SK-N-SH (cell line): ENCODE measurements around the gene UCHL5. TPM values are rescaled to one million over a fixed set of nuclear protein-coding genes. Genes with fewer than 3 reads are reported as not detected.

Experiments used
- CTCF ChIA-PET: fragments of 300-600, 350-600 bp; formaldehyde crosslinking; extraction: SDS; loops from one replicate; lab custom pipeline; 2021; lab: Yijun Ruan, JAX
- POLR2A ChIA-PET: fragments of 350-600 bp; sonication (Branson Sonifier 250); formaldehyde crosslinking; extraction: SDS; loops from one replicate; lab custom pipeline; 2020; ENCODE audit warnings: antibody characterized with exemption, inconsistent platforms; lab: Yijun Ruan, JAX
- DNase-seq: peaks from one replicate; pipeline ENCODE4 v3.0.0; 2012
- H2AFZ ChIP-seq: fragments of 200-600 bp; sonication (generic); 2 replicates; pipeline ENCODE4 v1.8.1; 2016; ENCODE audit warnings: antibody characterized with exemption, mild to moderate bottlenecking, low read depth
- H3F3A ChIP-seq: fragments of 200-600 bp; sonication (generic); replicated peaks from 2 replicates; pipeline ENCODE3; 2016; ENCODE audit warnings: antibody characterized with exemption, mild to moderate bottlenecking; ENCODE audit not compliant: insufficient read depth
- H3K27ac ChIP-seq, 2 experiments: fragments of 200-500 bp in 1 of 2; fragments of 200-600 bp in 1 of 2; sonication (Bioruptor generic) in 1 of 2; sonication (generic), shearing (Covaris generic) in 1 of 2; 2 replicates each; pipeline versions ENCODE4 v1.5.1 to v1.6.1; 2014 to 2016; ENCODE audit warnings: low read depth in 2 of 2, inconsistent platforms in 1 of 2, low read length in 1 of 2, mild to moderate bottlenecking in 1 of 2, mixed read lengths in 1 of 2
- H3K27me3 ChIP-seq: fragments of 200-600 bp; sonication (generic), shearing (Covaris generic); 2 replicates; pipeline ENCODE4 v1.6.1; 2016; ENCODE audit warnings: mixed run types; ENCODE audit not compliant: insufficient read depth
- H3K36me3 ChIP-seq, 2 experiments: fragments of 200-500 bp in 1 of 2; fragments of 200-600 bp in 1 of 2; sonication (Bioruptor generic) in 1 of 2; sonication (generic) in 1 of 2; replicated peaks in 1 of 2; 2 replicates each; pipeline versions ENCODE3 to v1.5.1; 2014 to 2016; ENCODE audit warnings: low read length in 1 of 2, mild to moderate bottlenecking in 1 of 2; ENCODE audit not compliant: insufficient read depth in 2 of 2, control insufficient read depth in 1 of 2
- H3K4me1 ChIP-seq, 2 experiments: fragments of 200-500 bp in 1 of 2; fragments of 200-600 bp in 1 of 2; sonication (Bioruptor generic) in 1 of 2; sonication (generic), shearing (Covaris generic) in 1 of 2; 2 replicates each; pipeline versions ENCODE4 v1.5.1 to v1.6.1; 2014 to 2016; ENCODE audit warnings: low read depth in 1 of 2, low read length in 1 of 2, mixed run types in 1 of 2; ENCODE audit not compliant: insufficient read depth in 2 of 2, control insufficient read depth in 1 of 2
- H3K4me2 ChIP-seq: fragments of 200-600 bp; sonication (generic), shearing (Covaris generic); 2 replicates; pipeline ENCODE4 v1.6.1; 2017; ENCODE audit warnings: mixed run types
- H3K4me3 ChIP-seq, 2 experiments: fragments of 200-500 bp in 1 of 2; fragments of 200-600 bp in 1 of 2; sonication (Bioruptor generic) in 1 of 2; sonication (generic), shearing (Covaris generic) in 1 of 2; 2 replicates each; pipeline versions ENCODE4 v1.5.1 to v1.8.1; 2014 to 2016; ENCODE audit warnings: low read depth in 2 of 2, inconsistent platforms in 1 of 2, low read length in 1 of 2, mild to moderate bottlenecking in 1 of 2, mixed read lengths in 1 of 2, moderate library complexity in 1 of 2
- H3K79me2 ChIP-seq: fragments of 200-600 bp; sonication (generic); 2 replicates; pipeline ENCODE4 v1.8.1; 2017; ENCODE audit warnings: mild to moderate bottlenecking; ENCODE audit not compliant: insufficient read depth
- H3K9ac ChIP-seq: fragments of 200-600 bp; sonication (generic); 2 replicates; pipeline ENCODE4 v1.6.1; 2017; ENCODE audit warnings: mixed run types
- H3K9me2 ChIP-seq: fragments of 200-600 bp; sonication (generic); 2 replicates; pipeline ENCODE4 v1.6.1; 2017; ENCODE audit warnings: mixed run types
- H3K9me3 ChIP-seq: fragments of 200-600 bp; sonication (generic); 2 replicates; pipeline ENCODE4 v1.6.1; 2017; ENCODE audit warnings: mixed run types, mild to moderate bottlenecking, moderate library complexity
- H4K20me1 ChIP-seq: fragments of 200-600 bp; sonication (generic); 2 replicates; pipeline ENCODE4 v1.6.1; 2017; ENCODE audit warnings: mild to moderate bottlenecking, mixed run types; ENCODE audit not compliant: insufficient read depth
- CHD2 ChIP-seq: fragments of 150-350 bp; IDR thresholded peaks from 2 replicates; pipeline ENCODE4 v1.6.1; 2018; ENCODE audit warnings: low read length; ENCODE audit not compliant: partially characterized antibody
- EP300 ChIP-seq, 2 experiments: IDR thresholded peaks; 2 replicates each; pipeline versions ENCODE4 v1.4.0 to v1.6.1; 2012; ENCODE audit warnings: borderline replicate concordance in 1 of 2, low read depth in 1 of 2, low read length in 1 of 2
- EZH2phosphoT487 ChIP-seq: fragments of 200-600 bp; sonication (generic); IDR thresholded peaks from 2 replicates; pipeline ENCODE4 v1.6.1; 2017; ENCODE audit warnings: low read depth, mixed run types, mild to moderate bottlenecking, antibody characterized with exemption, moderate library complexity, borderline replicate concordance
- FOXJ3 ChIP-seq: sonication (generic); formaldehyde crosslinking; IDR thresholded peaks from 2 replicates; pipeline ENCODE4 v1.5.1; 2020; ENCODE audit warnings: mild to moderate bottlenecking, missing genetic modification reagents
- GABPA ChIP-seq: IDR thresholded peaks from 2 replicates; pipeline ENCODE4 v1.4.0; 2012; ENCODE audit warnings: low read depth, mild to moderate bottlenecking
- MEF2A ChIP-seq: IDR thresholded peaks from 2 replicates; pipeline ENCODE4 v1.4.0; 2012; ENCODE audit warnings: low read depth, borderline replicate concordance
- MXI1 ChIP-seq: IDR thresholded peaks from 2 replicates; pipeline ENCODE4 v1.6.1; 2012; ENCODE audit warnings: mild to moderate bottlenecking, low read depth, low read length, improper control_type of control experiment
- POLR2AphosphoS5 ChIP-seq: IDR thresholded peaks from 2 replicates; pipeline ENCODE4 v1.6.1; 2012; ENCODE audit warnings: low read depth, low read length
- RCOR1 ChIP-seq: fragments of 150-350 bp; IDR thresholded peaks from 2 replicates; pipeline ENCODE4 v1.6.1; 2017; ENCODE audit warnings: antibody characterized with exemption, low read length
- RXRA ChIP-seq: IDR thresholded peaks from 2 replicates; pipeline ENCODE4 v1.4.0; 2012; ENCODE audit warnings: low read depth, mild to moderate bottlenecking, borderline replicate concordance
- SMC3 ChIP-seq: IDR thresholded peaks from 2 replicates; pipeline ENCODE4 v1.6.1; 2012; ENCODE audit warnings: low read depth, low read length, improper control_type of control experiment
- TAF1 ChIP-seq: IDR thresholded peaks from 2 replicates; pipeline ENCODE4 v1.6.1; 2012; ENCODE audit warnings: low read depth, mild to moderate bottlenecking, low read length, moderate library complexity, borderline replicate concordance
- TCF12 ChIP-seq: IDR thresholded peaks from 2 replicates; pipeline ENCODE4 v1.4.0; 2012
- TEAD4 ChIP-seq: IDR thresholded peaks from 2 replicates; pipeline ENCODE4 v1.4.0; 2012; ENCODE audit warnings: mild to moderate bottlenecking, borderline replicate concordance; ENCODE audit not compliant: insufficient read depth
- YY1 ChIP-seq: IDR thresholded peaks from 2 replicates; pipeline ENCODE4 v1.4.0; 2012; ENCODE audit warnings: low read depth, mild to moderate bottlenecking
- WGBS: methylation state at CpG from one replicate; pipeline ENCODE4 v1.1.6; 2017; ENCODE audit warnings: low lambda C conversion rate; 5-methylcytosine and 5-hydroxymethylcytosine counted together
- polyA plus RNA-seq, 3 experiments: library from polyadenylated mRNA; depleted of rRNA; stranded (reverse); fragments of >200 nt; gene quantifications; 2 replicates each; pipeline ENCODE4 v1.2.3, GENCODE V29; 2012
- TF ChIP-seq, protein P1 (sequence below): IDR thresholded peaks from 2 replicates; pipeline ENCODE4 v1.4.0; 2012; ENCODE audit warnings: low read depth
- TF ChIP-seq, protein P2 (sequence below): IDR thresholded peaks from 2 replicates; pipeline ENCODE4 v1.4.0; 2012; ENCODE audit warnings: low read depth, borderline replicate concordance
- TF ChIP-seq, protein P3 (sequence below): fragments of 150-350 bp; IDR thresholded peaks from 2 replicates; pipeline ENCODE4 v1.6.1; 2017; ENCODE audit warnings: antibody characterized with exemption, low read length, low read depth, borderline replicate concordance
- TF ChIP-seq, protein P4 (sequence below): fragments of 200-600 bp; sonication (generic); IDR thresholded peaks from 2 replicates; pipeline ENCODE4 v1.6.1; 2017; ENCODE audit warnings: antibody characterized with exemption, mild to moderate bottlenecking, moderate library complexity
- TF ChIP-seq, protein P5 (sequence below): IDR thresholded peaks from 2 replicates; pipeline ENCODE4 v1.4.0; 2012; ENCODE audit warnings: low read depth, borderline replicate concordance

Gene UCHL5
- polyA plus RNA-seq, 1 of the 3 experiments (the other 2 are of a cell fraction): 14.9 TPM

DNA sequence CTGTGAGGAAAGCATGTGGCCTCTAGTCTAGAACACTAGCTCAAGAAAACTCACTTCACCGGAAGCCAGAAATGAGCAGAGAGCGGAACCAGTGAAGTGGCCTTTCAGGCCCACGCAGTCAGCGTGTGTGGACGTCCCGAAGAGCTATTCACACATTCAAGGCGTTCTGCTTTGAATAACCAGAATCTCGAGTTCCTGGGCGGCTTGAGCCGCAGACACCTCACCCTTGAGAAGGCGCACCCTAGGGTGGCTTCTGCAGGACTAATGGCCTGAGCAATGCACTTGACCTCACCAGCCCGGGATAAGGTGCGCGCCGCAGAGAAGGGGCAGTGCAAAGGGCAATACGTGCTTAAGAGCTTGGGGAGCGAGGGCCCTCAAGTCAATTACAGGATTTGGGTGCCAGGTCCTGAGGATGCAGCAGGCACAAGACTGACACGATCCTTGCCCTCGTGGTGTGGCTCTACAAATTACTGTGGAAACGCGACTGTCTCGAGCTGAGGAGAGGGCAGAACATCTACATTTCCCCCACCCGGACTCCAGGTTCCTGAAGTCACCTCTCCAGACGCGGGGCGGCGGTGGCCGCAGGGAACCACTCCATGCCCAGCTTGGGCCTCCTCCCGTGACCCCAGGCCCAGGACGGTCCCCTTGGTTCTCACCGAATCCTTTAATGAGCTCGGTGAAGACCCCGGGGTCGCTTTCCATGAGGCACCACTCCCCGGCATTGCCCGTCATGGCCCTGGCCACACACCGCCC lies 455 bp downstream of the UCHL5 start:
- Histone ChIP-seq H3K9me3 (no peaks in the 10 kb centered on the region), H3F3A (peaks cover 14% of the 10 kb centered on the region), H3K27me3 (no peaks in the 10 kb centered on the region), H3K79me2 (peaks cover 89% of the 10 kb centered on the region), H3K4me3 (peak overlapping the region; percentile 85 to 99), H3K9me2 (no peaks in the 10 kb centered on the region), H3K4me1 (peaks cover 19 to 20% of the 10 kb centered on the region in 2 experiments; a peak in 3 of 4 replicates), H3K27ac (peak overlapping the region; percentile 98 to 99), H2AFZ (peak overlapping the region; percentile 7; the same call in 1 of the 2 replicates), H3K36me3 (peaks cover 14 to 16% of the 10 kb centered on the region in 2 experiments), H4K20me1 (peaks cover 20% of the 10 kb centered on the region), H3K9ac (peak overlapping the region; percentile 98), H3K4me2 (peak overlapping the region; percentile 91)
- DNase-seq: peak; percentile 26
- CTCF ChIA-PET: interaction anchor here (0.7 to 2.5 kb wide), 6 partner anchors 11 to 585 kb away, joined by 3 to 10 read pairs (median 4); partner anchors contain the start of gene CDC73
- POLR2A ChIA-PET: interaction anchor here (1.0 to 1.3 kb wide), 2 partner anchors 47 to 63 kb away, joined by 4 to 5 read pairs; partner anchors contain the start of genes CDC73 and GLRX2
- no peak; the same call in 1 of the 2 replicates for TF ChIP-seq MXI1
- TF ChIP-seq TEAD4: no peak
- TF ChIP-seq, protein P1, sequence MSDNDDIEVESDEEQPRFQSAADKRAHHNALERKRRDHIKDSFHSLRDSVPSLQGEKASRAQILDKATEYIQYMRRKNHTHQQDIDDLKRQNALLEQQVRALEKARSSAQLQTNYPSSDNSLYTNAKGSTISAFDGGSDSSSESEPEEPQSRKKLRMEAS: peak; percentile 78
- TF ChIP-seq EP300 (IDR thresholded peaks at IDR 0.05; ENCODE audit: borderline replicate concordance in 1 of 2, low read depth in 1 of 2, low read length in 1 of 2): no peak
- TF ChIP-seq GABPA: peak; percentile 27; the same call in 1 of the 2 replicates
- TF ChIP-seq CHD2: no peak
- no peak for TF ChIP-seq SMC3
- TF ChIP-seq POLR2AphosphoS5: no peak
- no peak for TF ChIP-seq RCOR1
- no peak for TF ChIP-seq TAF1
- no peak for TF ChIP-seq RXRA
- TF ChIP-seq, protein P2, sequence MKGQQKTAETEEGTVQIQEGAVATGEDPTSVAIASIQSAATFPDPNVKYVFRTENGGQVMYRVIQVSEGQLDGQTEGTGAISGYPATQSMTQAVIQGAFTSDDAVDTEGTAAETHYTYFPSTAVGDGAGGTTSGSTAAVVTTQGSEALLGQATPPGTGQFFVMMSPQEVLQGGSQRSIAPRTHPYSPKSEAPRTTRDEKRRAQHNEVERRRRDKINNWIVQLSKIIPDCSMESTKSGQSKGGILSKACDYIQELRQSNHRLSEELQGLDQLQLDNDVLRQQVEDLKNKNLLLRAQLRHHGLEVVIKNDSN: no peak
- TF ChIP-seq EZH2phosphoT487: no peak
- 3% methylated on average over 26 of the region's 37 CpGs for WGBS

DNA sequence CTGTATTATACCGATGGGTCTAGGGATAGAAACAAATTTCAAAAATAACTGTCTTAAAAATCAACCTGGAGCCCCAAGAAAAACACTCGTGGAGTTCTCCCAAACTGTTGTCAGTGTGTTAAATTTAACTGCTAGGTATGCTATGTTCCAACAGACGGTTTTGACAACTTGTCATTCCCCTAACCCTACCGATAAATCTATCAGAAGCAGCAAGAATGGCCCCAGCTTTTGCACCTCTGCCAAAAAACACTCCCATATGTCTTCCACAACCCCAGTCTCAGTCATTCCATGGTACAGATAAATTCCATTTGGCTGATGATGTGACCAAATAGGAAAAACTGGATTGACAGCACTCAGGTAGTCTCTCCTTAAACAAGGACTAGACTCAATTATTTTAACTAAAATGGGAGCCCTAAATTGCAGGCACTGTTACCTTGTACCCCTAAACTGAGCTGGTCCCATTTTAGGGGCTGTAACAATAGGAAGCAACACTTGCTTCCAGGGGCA lies 4.9 kb downstream of the UCHL5 start:
- Histone ChIP-seq H4K20me1 (no peaks in the 10 kb centered on the region), H3K9ac (no peak overlapping the region), H3K4me2 (no peak overlapping the region), H3K36me3 (peaks cover 26 to 31% of the 10 kb centered on the region in 2 experiments), H3K27ac (no peak overlapping the region), H3K9me3 (no peaks in the 10 kb centered on the region), H3F3A (no peaks in the 10 kb centered on the region), H3K27me3 (no peaks in the 10 kb centered on the region), H2AFZ (no peak overlapping the region), H3K4me3 (no peak overlapping the region), H3K4me1 (peaks cover 11 to 17% of the 10 kb centered on the region in 2 experiments; a peak in 3 of 4 replicates), H3K79me2 (peaks cover 86% of the 10 kb centered on the region), H3K9me2 (no peaks in the 10 kb centered on the region)
- 95% methylated on average over 4 of the region's 4 CpGs for WGBS
- ChIA-PET CTCF (interaction anchor here (1.1 kb wide), 1 partner anchor 13 kb away, joined by 3 read pairs; no protein-coding TSS in a partner anchor), POLR2A (no interaction called here)
- no peak for DNase-seq
- no peak for TF ChIP-seq TEAD4
- TF ChIP-seq RXRA: no peak
- TF ChIP-seq MEF2A: no peak
- TF ChIP-seq POLR2AphosphoS5: no peak
- no peak for TF ChIP-seq GABPA
- TF ChIP-seq, protein P3, sequence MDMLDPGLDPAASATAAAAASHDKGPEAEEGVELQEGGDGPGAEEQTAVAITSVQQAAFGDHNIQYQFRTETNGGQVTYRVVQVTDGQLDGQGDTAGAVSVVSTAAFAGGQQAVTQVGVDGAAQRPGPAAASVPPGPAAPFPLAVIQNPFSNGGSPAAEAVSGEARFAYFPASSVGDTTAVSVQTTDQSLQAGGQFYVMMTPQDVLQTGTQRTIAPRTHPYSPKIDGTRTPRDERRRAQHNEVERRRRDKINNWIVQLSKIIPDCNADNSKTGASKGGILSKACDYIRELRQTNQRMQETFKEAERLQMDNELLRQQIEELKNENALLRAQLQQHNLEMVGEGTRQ: no peak
- TF ChIP-seq TCF12: no peak
- TF ChIP-seq FOXJ3 (CRISPR knock-in tag): no peak
- TF ChIP-seq, protein P4, sequence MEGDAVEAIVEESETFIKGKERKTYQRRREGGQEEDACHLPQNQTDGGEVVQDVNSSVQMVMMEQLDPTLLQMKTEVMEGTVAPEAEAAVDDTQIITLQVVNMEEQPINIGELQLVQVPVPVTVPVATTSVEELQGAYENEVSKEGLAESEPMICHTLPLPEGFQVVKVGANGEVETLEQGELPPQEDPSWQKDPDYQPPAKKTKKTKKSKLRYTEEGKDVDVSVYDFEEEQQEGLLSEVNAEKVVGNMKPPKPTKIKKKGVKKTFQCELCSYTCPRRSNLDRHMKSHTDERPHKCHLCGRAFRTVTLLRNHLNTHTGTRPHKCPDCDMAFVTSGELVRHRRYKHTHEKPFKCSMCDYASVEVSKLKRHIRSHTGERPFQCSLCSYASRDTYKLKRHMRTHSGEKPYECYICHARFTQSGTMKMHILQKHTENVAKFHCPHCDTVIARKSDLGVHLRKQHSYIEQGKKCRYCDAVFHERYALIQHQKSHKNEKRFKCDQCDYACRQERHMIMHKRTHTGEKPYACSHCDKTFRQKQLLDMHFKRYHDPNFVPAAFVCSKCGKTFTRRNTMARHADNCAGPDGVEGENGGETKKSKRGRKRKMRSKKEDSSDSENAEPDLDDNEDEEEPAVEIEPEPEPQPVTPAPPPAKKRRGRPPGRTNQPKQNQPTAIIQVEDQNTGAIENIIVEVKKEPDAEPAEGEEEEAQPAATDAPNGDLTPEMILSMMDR: no peak
- TF ChIP-seq YY1: no peak
- TF ChIP-seq, protein P5, sequence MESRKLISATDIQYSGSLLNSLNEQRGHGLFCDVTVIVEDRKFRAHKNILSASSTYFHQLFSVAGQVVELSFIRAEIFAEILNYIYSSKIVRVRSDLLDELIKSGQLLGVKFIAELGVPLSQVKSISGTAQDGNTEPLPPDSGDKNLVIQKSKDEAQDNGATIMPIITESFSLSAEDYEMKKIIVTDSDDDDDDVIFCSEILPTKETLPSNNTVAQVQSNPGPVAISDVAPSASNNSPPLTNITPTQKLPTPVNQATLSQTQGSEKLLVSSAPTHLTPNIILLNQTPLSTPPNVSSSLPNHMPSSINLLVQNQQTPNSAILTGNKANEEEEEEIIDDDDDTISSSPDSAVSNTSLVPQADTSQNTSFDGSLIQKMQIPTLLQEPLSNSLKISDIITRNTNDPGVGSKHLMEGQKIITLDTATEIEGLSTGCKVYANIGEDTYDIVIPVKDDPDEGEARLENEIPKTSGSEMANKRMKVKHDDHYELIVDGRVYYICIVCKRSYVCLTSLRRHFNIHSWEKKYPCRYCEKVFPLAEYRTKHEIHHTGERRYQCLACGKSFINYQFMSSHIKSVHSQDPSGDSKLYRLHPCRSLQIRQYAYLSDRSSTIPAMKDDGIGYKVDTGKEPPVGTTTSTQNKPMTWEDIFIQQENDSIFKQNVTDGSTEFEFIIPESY: no peak
